ENCODE results near the gene KSR2.

The KSR2 gene

DNA sequence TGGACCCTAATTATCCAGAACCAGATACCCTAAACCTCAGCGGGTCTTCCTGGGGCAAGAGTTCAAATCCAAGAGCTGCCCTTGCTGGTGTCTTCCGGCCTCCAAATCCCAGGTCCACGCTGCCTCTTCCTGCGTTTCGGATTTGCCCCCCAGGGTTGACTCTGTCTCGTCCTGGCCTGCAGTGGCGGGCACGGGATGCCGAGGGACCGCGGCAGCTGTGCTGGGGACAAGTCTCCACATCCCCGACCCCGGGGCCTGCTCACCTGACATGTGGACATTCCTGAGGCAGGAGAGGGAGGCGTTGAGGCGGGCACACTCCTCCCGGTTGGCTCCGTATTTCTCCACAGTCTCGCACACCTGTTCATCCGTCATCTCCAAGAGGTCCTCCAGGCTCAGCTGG, 113.6 kb downstream of the KSR2 start:
- no peak for DNase-seq

- DNase-seq: peak; percentile 2
Observed at GRCh38 chr12:117854339-117855012, 114.3 kb downstream of the KSR2 start.

DNA sequence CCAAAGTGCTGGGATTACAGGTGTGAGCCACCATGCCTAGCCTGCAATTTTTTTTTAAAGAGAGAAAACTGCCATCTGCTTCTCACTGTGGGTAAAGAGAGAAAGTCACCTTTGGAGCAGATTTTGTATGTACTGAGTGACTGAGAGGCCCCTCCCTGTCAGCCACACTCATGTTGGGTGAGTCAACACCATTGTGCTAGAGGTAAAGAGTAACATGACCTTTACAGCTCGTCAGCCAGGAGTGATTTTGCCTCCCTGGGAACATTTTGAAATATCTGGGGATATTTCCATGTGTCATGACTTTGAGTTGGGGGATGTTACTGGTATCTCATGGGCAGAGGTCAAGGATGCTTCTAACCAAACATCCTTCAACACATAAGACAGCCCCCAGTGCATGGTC, 115.2 kb downstream of the KSR2 start:
- no peak for DNase-seq

GRCh38 chr12:117850048-117850447, 118.7 kb downstream of the KSR2 start:
- no peak for DNase-seq

DNA sequence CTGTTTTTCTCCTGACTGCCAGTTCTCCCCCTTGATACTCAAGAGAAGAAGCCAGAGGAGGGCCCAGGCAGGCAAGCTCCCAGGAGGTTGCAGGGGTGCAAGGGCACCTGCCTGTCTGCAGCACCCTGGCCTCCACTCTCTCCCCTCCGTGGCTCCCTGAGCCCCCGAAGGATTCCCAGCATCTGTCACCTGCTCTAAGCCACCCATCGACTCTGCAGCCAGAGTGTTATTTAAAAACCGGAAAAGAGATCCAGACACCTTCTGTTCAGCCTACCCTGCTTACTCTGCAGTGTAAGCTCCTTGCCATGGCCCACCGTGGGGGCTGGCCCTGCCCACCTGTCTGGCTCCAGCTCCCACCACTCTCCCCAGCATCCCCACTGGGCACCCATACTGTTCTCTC, 121.4 kb downstream of the KSR2 start:
- DNase-seq: no peak

DNA sequence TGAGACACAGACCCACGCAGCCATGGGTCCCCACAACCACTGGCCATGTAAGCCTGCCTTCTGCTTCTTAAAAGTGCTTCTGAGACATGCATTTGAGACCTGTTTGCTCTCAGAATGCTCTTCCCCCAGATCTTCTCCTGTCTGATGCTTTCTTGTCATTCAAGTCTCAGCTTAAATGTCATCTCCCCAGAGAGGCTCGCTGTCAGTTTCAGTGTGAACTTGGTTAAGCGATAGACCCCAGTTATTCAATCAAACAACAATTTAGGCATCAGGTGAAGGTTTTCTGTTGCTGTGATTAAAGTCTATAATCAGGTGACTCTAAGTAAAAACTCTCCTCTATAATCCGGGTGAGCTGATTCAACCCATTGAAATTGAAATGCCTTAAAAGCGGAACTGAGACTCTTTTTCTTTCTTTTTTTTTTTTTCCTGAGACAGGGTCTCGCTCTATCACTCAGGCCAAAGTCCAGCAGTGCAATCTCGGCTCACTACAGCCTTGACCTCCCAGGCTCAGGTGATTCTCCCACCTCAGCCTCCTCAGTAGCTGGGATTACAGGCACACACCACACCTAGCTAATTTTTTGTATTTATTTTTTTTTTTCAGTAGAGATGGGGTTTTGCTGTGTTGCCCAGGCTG, 123.4 kb downstream of the KSR2 start:
- DNase-seq: no peak

DNA sequence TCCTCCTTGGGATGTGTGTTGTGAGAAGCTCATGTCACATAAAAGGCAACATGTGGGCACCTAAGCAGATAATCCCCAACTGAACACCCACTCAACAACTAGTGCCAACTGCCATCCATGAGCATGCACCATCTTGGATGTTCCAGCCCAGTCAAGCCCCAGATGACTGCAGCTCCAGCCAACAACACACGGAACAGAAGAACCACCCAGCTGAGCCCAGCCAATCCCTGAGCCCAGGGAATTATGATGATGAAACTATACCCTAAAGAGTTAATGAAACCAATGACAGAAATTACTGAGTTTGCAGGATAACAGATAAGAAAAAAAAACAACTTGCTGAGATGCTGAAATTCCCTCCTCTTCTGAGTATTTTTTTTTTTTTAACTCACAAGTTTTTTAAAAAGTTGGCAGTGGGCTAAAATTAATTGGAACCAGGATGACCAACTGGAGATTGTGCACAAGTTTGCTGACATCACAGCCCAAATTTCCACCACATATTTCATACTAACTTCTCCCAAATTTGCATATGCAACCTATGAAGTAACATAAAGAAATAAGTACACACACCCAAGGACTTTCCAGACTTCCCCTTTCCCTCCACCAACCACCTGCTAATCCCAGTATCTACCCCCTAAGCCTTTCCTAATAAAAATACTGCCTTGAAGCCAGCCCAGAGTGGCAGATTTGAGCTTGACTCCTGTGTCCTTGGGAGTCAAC, 124.5 kb downstream of the KSR2 start:
- DNase-seq: no peak

GRCh38 chr12:117842630-117843029, 126.2 kb downstream of the KSR2 start:
- DNase-seq: no peak

DNA sequence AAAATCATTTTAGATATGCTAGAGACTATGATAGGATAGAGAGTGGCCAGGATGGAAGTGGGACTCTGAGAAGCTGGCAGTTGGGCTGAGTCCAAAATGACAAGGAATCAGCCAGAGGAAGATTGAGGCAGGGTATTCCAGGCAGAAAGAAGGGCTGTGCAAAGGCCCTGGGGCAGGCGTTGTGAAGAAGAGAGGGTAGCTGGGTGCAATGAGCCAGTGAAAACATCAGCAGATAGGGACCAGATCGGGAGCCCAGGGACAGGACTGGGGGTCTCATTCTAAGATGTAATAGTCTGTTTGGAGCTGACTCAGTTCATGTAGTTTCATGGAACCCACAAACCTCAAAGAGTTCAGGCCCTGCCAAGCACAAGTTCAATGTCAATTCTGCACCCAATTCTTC, 126.6 kb downstream of the KSR2 start:
- DNase-seq: no peak

DNA sequence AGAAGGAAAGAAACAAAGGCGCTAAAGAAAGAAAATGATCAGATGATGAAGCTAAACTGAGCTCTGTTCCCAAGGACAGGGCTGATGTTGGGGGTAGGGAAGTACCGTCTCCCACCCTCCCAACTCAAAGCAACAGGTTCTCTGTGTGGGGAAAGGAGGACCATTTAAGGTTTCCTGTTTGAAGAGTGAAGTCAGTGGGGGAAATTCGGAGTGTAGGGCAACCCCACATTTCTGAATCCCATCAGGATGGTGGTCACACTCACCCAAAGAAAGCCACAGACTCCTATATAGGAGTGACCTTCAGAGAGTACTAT, 131.1 kb downstream of the KSR2 start:
- no peak for DNase-seq

DNA sequence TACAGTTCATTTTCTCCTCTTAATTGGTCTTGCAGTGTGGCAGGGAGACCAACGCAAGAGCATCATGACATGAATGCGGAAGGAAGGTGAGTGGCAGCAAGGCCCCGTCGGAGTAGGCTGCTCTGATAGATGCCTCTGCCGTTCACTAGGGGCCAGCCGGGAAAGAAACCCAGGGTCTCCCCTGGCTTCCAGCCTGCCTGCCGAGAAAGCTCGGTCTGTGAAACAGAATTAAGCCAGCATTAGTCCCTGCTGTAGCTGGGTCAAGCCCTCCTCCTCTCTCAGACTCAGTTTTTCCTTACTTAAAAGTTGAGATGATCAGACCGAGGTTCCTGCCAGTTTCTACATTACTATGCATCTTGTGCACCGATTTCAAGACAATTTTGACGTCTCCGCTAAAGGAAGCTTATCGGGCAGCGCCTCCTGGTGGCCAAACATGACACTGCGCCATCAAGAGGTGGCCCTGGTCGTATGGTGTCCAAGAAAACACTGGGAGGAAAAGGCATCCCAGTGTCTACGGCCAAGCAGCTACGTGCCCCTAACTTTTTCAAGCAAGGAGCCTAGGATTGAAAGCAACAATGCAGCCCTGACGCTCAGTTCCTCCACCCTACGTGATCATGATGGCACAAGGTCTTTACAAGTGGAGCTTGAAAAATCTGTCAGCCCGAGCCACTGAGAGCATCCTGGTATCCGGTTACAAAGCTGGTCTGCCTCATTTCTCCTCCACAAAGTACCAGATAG, 131.6 kb downstream of the KSR2 start:
- DNase-seq: peak; percentile 12

DNA sequence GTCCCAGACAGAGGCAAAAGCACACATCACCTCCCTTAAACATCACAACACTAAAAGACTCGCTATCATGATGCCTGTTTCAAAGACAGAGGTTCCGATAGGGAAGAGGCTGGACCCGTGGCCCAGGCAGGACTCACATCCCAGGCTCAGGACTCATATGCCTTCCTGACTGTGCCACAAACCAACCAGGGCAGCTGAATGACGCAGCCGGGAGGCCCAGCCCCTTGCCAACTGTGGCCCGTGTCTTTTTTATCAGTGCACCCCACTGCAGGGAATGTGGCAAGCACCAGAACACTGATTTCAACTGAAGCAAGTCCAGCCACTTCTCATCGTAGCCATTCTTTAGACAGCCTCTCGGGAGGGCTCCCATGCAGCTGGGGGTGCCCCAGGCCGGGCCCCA, 132.3 kb downstream of the KSR2 start:
- DNase-seq: no peak

GRCh38 chr12:117835156-117835555, 133.6 kb downstream of the KSR2 start:
- DNase-seq: no peak

GRCh38 chr12:117832459-117833457, 136.0 kb downstream of the KSR2 start:
- DNase-seq: no peak

- DNase-seq: no peak
Observed at GRCh38 chr12:117830471-117830870, 138.3 kb downstream of the KSR2 start.

DNA sequence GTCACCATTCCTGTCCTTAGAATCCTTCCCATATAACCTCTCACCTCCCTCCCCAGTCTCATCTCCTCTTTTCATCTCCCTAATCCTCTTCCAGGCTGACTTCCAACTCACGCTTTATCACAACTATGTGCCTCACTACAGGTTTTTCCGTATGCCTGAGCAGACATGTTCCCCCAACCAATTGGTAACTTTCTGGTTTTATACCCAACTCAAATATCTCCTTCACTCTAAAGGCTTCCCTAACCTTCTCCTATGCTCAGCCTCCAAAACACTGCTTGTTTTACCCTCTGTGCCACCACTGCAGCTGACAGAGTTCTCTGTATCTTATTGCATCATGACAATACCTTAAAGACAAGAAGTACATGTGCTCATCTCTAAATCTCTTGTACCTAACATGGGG, 139.7 kb downstream of the KSR2 start:
- no peak for DNase-seq

DNA sequence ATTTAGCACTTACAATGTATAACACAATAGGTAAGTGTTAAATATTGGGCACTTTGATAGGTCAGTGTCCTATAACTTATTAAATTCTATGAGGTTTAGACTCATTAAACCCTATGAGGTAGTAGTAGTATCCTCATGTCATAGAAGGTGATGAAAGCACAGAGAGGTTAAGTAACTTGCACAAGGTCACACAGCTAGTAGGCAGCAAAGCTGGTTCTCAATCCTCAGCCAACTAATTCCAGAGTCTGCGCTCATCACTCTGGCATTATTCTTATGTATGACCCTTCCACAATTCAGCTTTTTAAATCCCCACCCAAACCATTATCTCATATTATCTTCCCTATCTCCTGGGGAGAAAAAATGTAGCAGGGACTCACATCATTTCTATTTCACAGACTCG, 141.1 kb downstream of the KSR2 start:
- DNase-seq: no peak

GRCh38 chr12:117825827-117826226, 143.0 kb downstream of the KSR2 start:
- no peak for DNase-seq

GRCh38 chr12:117821480-117822175, 147.2 kb downstream of the KSR2 start:
- DNase-seq: no peak

- DNase-seq: no peak
Observed at GRCh38 chr12:117820216-117820907, 148.4 kb downstream of the KSR2 start.

GRCh38 chr12:117819160-117819559, 149.6 kb downstream of the KSR2 start:
- DNase-seq: no peak
